Caco-2 (cell line): ENCODE results near the gene KLRF1. TPM values are rescaled to one million over a fixed set of nuclear protein-coding genes. Genes with fewer than 3 reads are reported as not detected.

Experiments
- BruUV-seq: library from RNA; stranded (reverse); fragments of 400-500 nt; replicated peaks from 2 replicates; lab custom pipeline; 2021; lab: Mats Ljungman, UMichigan
- CTCF ChIA-PET: fragments of 300-600 bp; sonication (Branson Sonifier 250); formaldehyde crosslinking; loops from one replicate; lab custom pipeline; 2022; ENCODE audit warnings: antibody characterized with exemption; lab: Charles Lee
- POLR2A ChIA-PET: fragments of 300-600 bp; sonication (Branson Sonifier 250); formaldehyde crosslinking; loops from one replicate; lab custom pipeline; 2022; ENCODE audit warnings: antibody characterized with exemption; lab: Charles Lee
- DNase-seq, 2 experiments: peaks; one replicate each; pipeline versions ENCODE4 v3.0.0 to v3.0.0-alpha.2; 2020 to 2022
- H3K27me3 ChIP-seq: replicated peaks from 2 replicates; pipeline ENCODE4 v1.6.0; 2011; ENCODE audit warnings: low read length; ENCODE audit not compliant: control insufficient read depth, insufficient read depth
- H3K36me3 ChIP-seq: 2 replicates; pipeline ENCODE4 v1.5.1; 2011; ENCODE audit warnings: low read length; ENCODE audit not compliant: control insufficient read depth, insufficient read depth
- H3K4me1 ChIP-seq: fragments of 250-450 bp; sonication (Bioruptor Pico); 2 replicates; pipeline ENCODE4 v1.5.1; 2020; ENCODE audit warnings: mild to moderate bottlenecking
- H3K4me3 ChIP-seq: 2 replicates; pipeline ENCODE4 v1.5.1; 2011; ENCODE audit warnings: low read depth, mild to moderate bottlenecking, control low read depth, low read length
- H3K9me3 ChIP-seq: fragments of 250-450 bp; sonication (Bioruptor Pico); 2 replicates; pipeline ENCODE4 v1.5.1; 2020; ENCODE audit warnings: mild to moderate bottlenecking, moderate library complexity
- H3K27ac Mint-ChIP-seq: one replicate; pipeline ENCODE4 v1.8.0; 2022; ENCODE audit warnings: mixed read lengths; ENCODE audit not compliant: unreplicated experiment
- H3K27me3 Mint-ChIP-seq: one replicate; pipeline ENCODE4 v1.8.0; 2022; ENCODE audit warnings: mixed read lengths; ENCODE audit not compliant: insufficient read depth, unreplicated experiment
- H3K36me3 Mint-ChIP-seq: one replicate; pipeline ENCODE4 v1.8.0; 2022; ENCODE audit warnings: mild to moderate bottlenecking, mixed read lengths; ENCODE audit not compliant: insufficient read depth, unreplicated experiment
- H3K4me1 Mint-ChIP-seq: one replicate; pipeline ENCODE4 v1.8.0; 2022; ENCODE audit warnings: low read depth, mixed read lengths; ENCODE audit not compliant: unreplicated experiment
- H3K4me3 Mint-ChIP-seq: one replicate; pipeline ENCODE4 v1.8.0; 2022; ENCODE audit warnings: mild to moderate bottlenecking, moderate library complexity, mixed read lengths; ENCODE audit not compliant: unreplicated experiment
- H3K9me3 Mint-ChIP-seq: one replicate; pipeline ENCODE4 v1.8.0; 2022; ENCODE audit warnings: mixed read lengths; ENCODE audit not compliant: unreplicated experiment
- intact Hi-C: fragments of 100-400 bp; cut with micrococcal nuclease; formaldehyde crosslinking; loops from one replicate; pipeline ENCODE4 v1.10.0; 2022; ENCODE audit not compliant: unreplicated experiment
- total RNA-seq: library from RNA; stranded (reverse); gene quantifications from 2 replicates; pipeline ENCODE4 v1.2.3, GENCODE V29; 2022
- TF ChIP-seq, protein P1 (sequence below), 2 experiments: fragments of 200-600 bp in 1 of 2; IDR thresholded peaks; 1 replicate in 1 of 2; 2 replicates in 1 of 2; pipeline versions ENCODE4 v1.5.1 to v1.8.0; 2011 to 2022; ENCODE audit warnings: antibody characterized with exemption in 1 of 2, control low read depth in 1 of 2, inconsistent platforms in 1 of 2, low read depth in 1 of 2, low read length in 1 of 2, mild to moderate bottlenecking in 1 of 2, moderate library complexity in 1 of 2; ENCODE audit not compliant: insufficient read depth in 1 of 2, severe bottlenecking in 1 of 2, unreplicated experiment in 1 of 2

The KLRF1 gene
- total RNA-seq, 1 experiment from 2014 or later: not detected

DNA sequence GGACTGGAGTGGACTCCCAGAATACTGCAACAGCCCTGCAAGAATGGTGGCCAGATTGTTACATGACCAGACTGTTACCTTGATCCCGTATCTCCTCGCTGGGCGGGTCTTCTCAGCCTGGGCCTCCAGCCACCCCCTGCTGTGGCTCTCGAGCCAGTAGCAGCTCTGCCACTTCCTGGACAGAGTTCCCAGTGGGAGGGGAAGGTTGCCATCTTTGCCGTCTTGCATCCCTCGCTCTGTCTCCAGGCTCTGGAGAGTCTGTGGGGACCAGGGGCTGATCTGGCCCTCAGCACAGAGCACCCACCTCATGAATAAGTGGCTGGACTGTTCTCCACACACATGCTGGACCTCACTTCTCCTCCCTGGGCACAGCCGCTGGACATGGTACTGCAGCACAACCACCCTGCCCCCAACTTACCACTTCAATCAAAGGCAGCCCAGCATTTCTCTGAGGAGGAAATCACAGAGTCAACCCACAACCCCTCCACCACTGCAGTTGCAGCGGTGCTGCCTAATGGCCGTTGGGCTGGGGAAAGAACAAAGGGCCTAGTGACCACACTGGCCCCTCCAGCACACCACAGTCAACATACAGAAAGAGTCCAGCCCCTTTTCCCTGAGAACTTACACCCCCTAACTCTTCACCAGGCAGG, 6.9 kb upstream of the KLRF1 start:
- DNase-seq: no peak
- H3K4me3 ChIP-seq: no peak overlapping the region

DNA sequence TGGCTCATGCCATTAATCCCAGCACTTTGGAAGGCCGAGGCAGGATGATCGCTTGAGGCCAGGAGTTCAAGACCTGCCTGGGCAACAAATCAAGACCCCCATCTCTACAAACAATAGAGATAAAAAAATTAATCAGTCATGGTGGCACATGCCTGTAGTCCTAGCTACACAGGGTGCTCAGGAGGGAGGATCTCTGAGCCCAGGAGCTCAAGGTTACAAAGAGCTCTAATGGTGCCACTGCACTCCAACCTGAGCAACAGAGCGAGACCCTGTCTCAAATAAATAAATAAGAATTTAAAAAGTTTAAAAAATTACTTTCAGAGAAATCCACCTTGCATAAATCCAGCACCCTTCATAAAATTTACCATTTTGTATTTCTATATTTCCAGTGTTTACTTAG, 2.2 kb downstream of the KLRF1 start:
- no peak for DNase-seq
- POLR2A ChIA-PET: no interaction called here
- intact Hi-C loops: no loop called here
- no peaks in the 10 kb centered on the region for H3K9me3 Mint-ChIP-seq
- TF ChIP-seq, protein P1, sequence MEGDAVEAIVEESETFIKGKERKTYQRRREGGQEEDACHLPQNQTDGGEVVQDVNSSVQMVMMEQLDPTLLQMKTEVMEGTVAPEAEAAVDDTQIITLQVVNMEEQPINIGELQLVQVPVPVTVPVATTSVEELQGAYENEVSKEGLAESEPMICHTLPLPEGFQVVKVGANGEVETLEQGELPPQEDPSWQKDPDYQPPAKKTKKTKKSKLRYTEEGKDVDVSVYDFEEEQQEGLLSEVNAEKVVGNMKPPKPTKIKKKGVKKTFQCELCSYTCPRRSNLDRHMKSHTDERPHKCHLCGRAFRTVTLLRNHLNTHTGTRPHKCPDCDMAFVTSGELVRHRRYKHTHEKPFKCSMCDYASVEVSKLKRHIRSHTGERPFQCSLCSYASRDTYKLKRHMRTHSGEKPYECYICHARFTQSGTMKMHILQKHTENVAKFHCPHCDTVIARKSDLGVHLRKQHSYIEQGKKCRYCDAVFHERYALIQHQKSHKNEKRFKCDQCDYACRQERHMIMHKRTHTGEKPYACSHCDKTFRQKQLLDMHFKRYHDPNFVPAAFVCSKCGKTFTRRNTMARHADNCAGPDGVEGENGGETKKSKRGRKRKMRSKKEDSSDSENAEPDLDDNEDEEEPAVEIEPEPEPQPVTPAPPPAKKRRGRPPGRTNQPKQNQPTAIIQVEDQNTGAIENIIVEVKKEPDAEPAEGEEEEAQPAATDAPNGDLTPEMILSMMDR (IDR thresholded peaks at IDR 0.05; ENCODE audit: insufficient read depth in 1 of 2, low read depth in 1 of 2, low read length in 1 of 2, severe bottlenecking in 1 of 2, unreplicated experiment in 1 of 2): no peak
- Histone ChIP-seq H3K4me1 (no peaks in the 10 kb centered on the region), H3K36me3 (no peaks in the 10 kb centered on the region), H3K27me3 (no peaks in the 10 kb centered on the region), H3K9me3 (no peaks in the 10 kb centered on the region), H3K4me3 (no peak overlapping the region)
- H3K4me3 Mint-ChIP-seq: no peak overlapping the region
- H3K36me3 Mint-ChIP-seq: no peaks in the 10 kb centered on the region
- no peaks in the 10 kb centered on the region for H3K4me1 Mint-ChIP-seq
- no TSS peak for BruUV-seq
- H3K27ac Mint-ChIP-seq: no peak overlapping the region
- H3K27me3 Mint-ChIP-seq: peaks cover 8% of the 10 kb centered on the region
- CTCF ChIA-PET: no interaction called here

More for the DNA sequence above, 6.9 kb upstream of the KLRF1 start:
- no peaks in the 10 kb centered on the region for H3K27me3 ChIP-seq
- TF ChIP-seq, protein P1 (IDR thresholded peaks at IDR 0.05; ENCODE audit: insufficient read depth in 1 of 2, low read depth in 1 of 2, low read length in 1 of 2, severe bottlenecking in 1 of 2, unreplicated experiment in 1 of 2): no peak
- POLR2A ChIA-PET: no interaction called here
- no peaks in the 10 kb centered on the region for H3K36me3 Mint-ChIP-seq
- no TSS peak for BruUV-seq
- intact Hi-C loops: no loop called here
- no peaks in the 10 kb centered on the region for H3K36me3 ChIP-seq
- H3K4me3 Mint-ChIP-seq: no peak overlapping the region
- no peaks in the 10 kb centered on the region for H3K4me1 ChIP-seq
- H3K27me3 Mint-ChIP-seq: peaks cover 14% of the 10 kb centered on the region
- no peak overlapping the region for H3K27ac Mint-ChIP-seq
- no peaks in the 10 kb centered on the region for H3K9me3 ChIP-seq
- no peaks in the 10 kb centered on the region for H3K9me3 Mint-ChIP-seq
- CTCF ChIA-PET: no interaction called here
- H3K4me1 Mint-ChIP-seq: no peaks in the 10 kb centered on the region

DNA sequence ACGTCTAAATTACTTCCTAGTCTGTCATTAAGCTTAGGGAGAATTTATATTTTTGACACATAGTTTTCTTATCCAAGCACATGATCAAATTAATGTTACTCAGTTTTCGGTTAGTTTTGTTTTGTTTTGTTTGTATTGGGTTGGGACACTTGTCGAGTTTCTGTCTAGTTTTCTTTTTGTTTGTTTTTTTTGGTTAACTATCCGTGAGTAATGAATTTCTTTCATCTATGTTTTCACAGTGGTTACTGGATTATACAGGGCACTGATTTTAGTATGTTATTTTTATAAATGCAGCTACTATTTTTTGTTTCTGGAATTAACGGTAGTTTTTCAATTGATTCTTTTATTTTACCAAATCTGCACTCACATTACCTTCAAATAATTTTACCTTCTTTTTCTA, 2.7 kb downstream of the KLRF1 start:
- H3K4me3 ChIP-seq: no peak overlapping the region
- DNase-seq: no peak
- TF ChIP-seq, protein P1 (IDR thresholded peaks at IDR 0.05; ENCODE audit: insufficient read depth in 1 of 2, low read depth in 1 of 2, low read length in 1 of 2, severe bottlenecking in 1 of 2, unreplicated experiment in 1 of 2): no peak
- H3K4me3 Mint-ChIP-seq: no peak overlapping the region
- intact Hi-C loops: no loop called here
- POLR2A ChIA-PET: no interaction called here
- peaks cover 8% of the 10 kb centered on the region for H3K27me3 Mint-ChIP-seq
- H3K36me3 Mint-ChIP-seq: no peaks in the 10 kb centered on the region
- no peaks in the 10 kb centered on the region for H3K27me3 ChIP-seq
- no peaks in the 10 kb centered on the region for H3K9me3 Mint-ChIP-seq
- no peaks in the 10 kb centered on the region for H3K4me1 Mint-ChIP-seq
- BruUV-seq: no TSS peak
- CTCF ChIA-PET: no interaction called here
- H3K9me3 ChIP-seq: no peaks in the 10 kb centered on the region
- H3K4me1 ChIP-seq: no peaks in the 10 kb centered on the region
- no peak overlapping the region for H3K27ac Mint-ChIP-seq
- no peaks in the 10 kb centered on the region for H3K36me3 ChIP-seq
